Mesendoderm (in vitro differentiated cells): ENCODE data around the gene TPGS1.

Source experiments
- DNase-seq: peaks from one replicate; pipeline ENCODE4 v3.0.0; 2013
- H2AK5ac ChIP-seq: 2 replicates; pipeline ENCODE4 v1.6.1; 2013; ENCODE audit warnings: low read length, inconsistent platforms
- H2BK120ac ChIP-seq: 2 replicates; pipeline ENCODE4 v1.6.1; 2013; ENCODE audit warnings: low read depth, mild to moderate bottlenecking, low read length, moderate library complexity, mixed read lengths
- H2BK15ac ChIP-seq: replicated peaks from 2 replicates; pipeline ENCODE4 v1.6.1; 2013; ENCODE audit warnings: low read depth, mild to moderate bottlenecking, moderate library complexity
- H2BK5ac ChIP-seq: 2 replicates; pipeline ENCODE4 v1.6.1; 2013; ENCODE audit warnings: low read length, inconsistent platforms
- H3K18ac ChIP-seq: 2 replicates; pipeline ENCODE4 v1.6.1; 2013; ENCODE audit warnings: mild to moderate bottlenecking, low read length, mixed read lengths
- H3K23ac ChIP-seq: one replicate; pipeline ENCODE4 v1.6.1; 2013; ENCODE audit warnings: low read length
- H3K27ac ChIP-seq: 2 replicates; pipeline ENCODE4 v1.5.1; 2013; ENCODE audit warnings: low read depth, mild to moderate bottlenecking, inconsistent platforms, low read length, moderate library complexity
- H3K27me3 ChIP-seq: 2 replicates; pipeline ENCODE4 v1.6.1; 2013; ENCODE audit warnings: low read length, control low read depth, mild to moderate bottlenecking, inconsistent platforms; ENCODE audit not compliant: insufficient read depth, poor library complexity
- H3K36me3 ChIP-seq: 2 replicates; pipeline ENCODE4 v1.6.1; 2013; ENCODE audit warnings: low read length, inconsistent platforms; ENCODE audit not compliant: control insufficient read depth, insufficient read depth
- H3K4ac ChIP-seq: one replicate; pipeline ENCODE4 v1.6.1; 2013; ENCODE audit warnings: low read depth, mild to moderate bottlenecking, low read length, moderate library complexity
- H3K4me1 ChIP-seq: 2 replicates; pipeline ENCODE4 v1.6.1; 2013; ENCODE audit warnings: low read depth, low read length, inconsistent platforms; ENCODE audit not compliant: control insufficient read depth
- H3K4me2 ChIP-seq: 2 replicates; pipeline ENCODE4 v1.6.1; 2013; ENCODE audit warnings: low read length
- H3K4me3 ChIP-seq: 2 replicates; pipeline ENCODE4 v1.5.1; 2013; ENCODE audit warnings: mild to moderate bottlenecking, low read length
- H3K56ac ChIP-seq: one replicate; pipeline ENCODE4 v1.6.1; 2013; ENCODE audit warnings: low read length
- H3K79me1 ChIP-seq: 2 replicates; pipeline ENCODE4 v1.6.1; 2013; ENCODE audit warnings: low read length, inconsistent platforms
- H3K79me2 ChIP-seq: 2 replicates; pipeline ENCODE4 v1.6.1; 2013; ENCODE audit warnings: mild to moderate bottlenecking, low read length; ENCODE audit not compliant: control insufficient read depth, insufficient read depth
- H3K9ac ChIP-seq: 2 replicates; pipeline ENCODE4 v1.6.1; 2013; ENCODE audit warnings: low read length, inconsistent platforms
- H4K5ac ChIP-seq: one replicate; pipeline ENCODE4 v1.6.1; 2013; ENCODE audit warnings: low read length
- H4K8ac ChIP-seq: one replicate; pipeline ENCODE4 v1.6.1; 2013; ENCODE audit warnings: low read depth, mild to moderate bottlenecking, control low read depth, low read length, moderate library complexity
- WGBS: extraction: QIAGEN DNeasy Blood & Tissue Kit; methylation state at CpG from one replicate; pipeline ENCODE4 v1.1.7; 2013; ENCODE audit warnings: low lambda C conversion rate, missing lambda C conversion rate; ENCODE audit not compliant: insufficient coverage; ENCODE audit errors: extremely low coverage; 5-methylcytosine and 5-hydroxymethylcytosine counted together

TPGS1 gene

GRCh38 chr19:567296-567900, 60.1 kb downstream of the TPGS1 start:
- Histone ChIP-seq H2BK120ac (no peak overlapping the region), H3K56ac (no peak overlapping the region), H4K5ac (no peak overlapping the region), H3K27me3 (no peaks in the 10 kb centered on the region), H4K8ac (no peak overlapping the region), H2BK5ac (no peak overlapping the region), H3K23ac (no peak overlapping the region), H3K4me1 (no peaks in the 10 kb centered on the region), H3K4me3 (no peak overlapping the region), H3K18ac (no peak overlapping the region), H2BK15ac (no peak overlapping the region), H3K36me3 (no peaks in the 10 kb centered on the region), H3K4ac (no peak overlapping the region), H3K79me1 (no peaks in the 10 kb centered on the region), H3K79me2 (no peaks in the 10 kb centered on the region), H3K9ac (no peak overlapping the region), H2AK5ac (no peak overlapping the region), H3K27ac (no peak overlapping the region), H3K4me2 (no peak overlapping the region)
- WGBS = no CpG with 5 or more reads among the region's 22 CpGs
- no peak for DNase-seq
